ENCODE measurements around the gene C4orf51.

The C4orf51 gene

DNA sequence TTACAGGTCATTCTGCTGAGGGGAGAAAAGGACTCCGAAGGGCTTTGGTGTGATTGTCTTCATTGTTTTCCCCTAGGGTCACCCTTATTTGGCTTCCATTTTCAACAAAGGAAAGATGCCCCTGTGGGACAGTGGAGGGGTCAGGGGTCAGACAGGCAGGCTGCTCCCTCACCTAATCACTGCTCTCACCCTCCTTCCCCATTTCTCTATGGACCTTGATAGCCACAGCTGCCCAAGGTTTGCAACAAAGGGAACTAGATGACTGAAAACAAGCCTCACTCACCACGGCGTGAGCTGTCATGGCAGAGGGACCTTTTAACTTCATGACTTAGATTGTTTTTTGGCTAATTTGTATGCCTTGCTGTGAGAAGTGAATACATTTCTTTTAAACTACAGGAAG is 40.7 kb downstream of the C4orf51 start:
- no peak for DNase-seq
- Histone ChIP-seq H3K9me3 (no peaks in the 10 kb centered on the region), H3K27ac (no peak overlapping the region), H3K36me3 (no peaks in the 10 kb centered on the region), H3K27me3 (no peaks in the 10 kb centered on the region), H3K4me3 (no peak overlapping the region), H3K4me1 (no peaks in the 10 kb centered on the region)
- intact Hi-C loops (cut with DNase I; ENCODE audit: low total_unique reads), result no loop called here
- TF ChIP-seq CTCF (IDR thresholded peaks at IDR 0.05), result no peak

DNA sequence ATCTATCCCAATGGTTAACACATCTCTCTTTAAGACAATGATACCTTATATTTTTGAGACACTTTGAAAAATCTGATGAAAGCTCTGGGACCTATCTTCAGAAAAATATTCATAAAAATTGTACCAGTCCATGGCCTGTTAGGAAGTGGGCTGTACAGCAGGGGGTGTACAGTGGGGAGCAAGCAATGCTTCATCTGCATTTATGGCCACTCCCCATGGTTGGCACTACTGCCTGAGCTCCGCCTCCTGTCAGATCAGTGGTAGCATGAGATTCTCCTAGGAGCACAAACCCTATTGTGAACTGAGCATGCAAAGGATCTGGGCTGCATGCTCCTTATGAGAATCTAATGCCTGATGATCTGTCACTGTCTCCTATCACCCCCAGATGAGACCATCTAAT is 42.6 kb downstream of the C4orf51 start:
- Histone ChIP-seq H3K9me3 (no peaks in the 10 kb centered on the region), H3K27me3 (no peaks in the 10 kb centered on the region), H3K4me1 (no peaks in the 10 kb centered on the region), H3K4me3 (no peak overlapping the region), H3K36me3 (no peaks in the 10 kb centered on the region), H3K27ac (no peak overlapping the region)
- no peak for DNase-seq
- intact Hi-C loops (cut with DNase I; ENCODE audit: low total_unique reads), result no loop called here
- TF ChIP-seq CTCF (IDR thresholded peaks at IDR 0.05), result no peak

GRCh38 chr4:145723336-145723735 is 43.4 kb downstream of the C4orf51 start:
- H3K4me3 ChIP-seq, result no peak overlapping the region
- no peaks in the 10 kb centered on the region for H3K36me3 ChIP-seq
- H3K4me1 ChIP-seq, result no peaks in the 10 kb centered on the region
- TF ChIP-seq CTCF (IDR thresholded peaks at IDR 0.05), result no peak
- no peaks in the 10 kb centered on the region for H3K27me3 ChIP-seq
- intact Hi-C loops (cut with DNase I; ENCODE audit: low total_unique reads), result no loop called here
- H3K9me3 ChIP-seq, result no peaks in the 10 kb centered on the region
- no peak overlapping the region for H3K27ac ChIP-seq
- no peak for DNase-seq

- DNase-seq, result no peak
- no peak for TF ChIP-seq CTCF (IDR thresholded peaks at IDR 0.05)
- H3K27ac ChIP-seq, result no peak overlapping the region
- peaks cover 0 to 28% (median 23%) of the 10 kb centered on the region in 4 donors for H3K4me1 ChIP-seq
- H3K9me3 ChIP-seq, result no peaks in the 10 kb centered on the region
- H3K36me3 ChIP-seq, result no peaks in the 10 kb centered on the region
- no peak overlapping the region for H3K4me3 ChIP-seq
- intact Hi-C loops (cut with DNase I; ENCODE audit: low total_unique reads), result no loop called here
- H3K27me3 ChIP-seq, result no peaks in the 10 kb centered on the region
Observed at GRCh38 chr4:145730026-145730425, 50.1 kb downstream of the C4orf51 start.

GRCh38 chr4:145731028-145731427 is 51.1 kb downstream of the C4orf51 start:
- intact Hi-C loops (cut with DNase I; ENCODE audit: low total_unique reads), result no loop called here
- H3K4me1 ChIP-seq, result peaks cover 0 to 38% (median 33%) of the 10 kb centered on the region in 4 donors
- no peaks in the 10 kb centered on the region for H3K9me3 ChIP-seq
- no peaks in the 10 kb centered on the region for H3K27me3 ChIP-seq
- no peak overlapping the region for H3K27ac ChIP-seq
- H3K36me3 ChIP-seq, result no peaks in the 10 kb centered on the region
- no peak overlapping the region for H3K4me3 ChIP-seq
- DNase-seq, result no peak
- no peak for TF ChIP-seq CTCF (IDR thresholded peaks at IDR 0.05)

All from tibial artery (tissue), 4 donors.